Inflammatory macrophage treated with lipopolysaccharide for 1 hour (primary cell): ENCODE results near the gene PAK2.
"Not testable (repeated sequence)": the region's sequence is repeated elsewhere in the genome, so short reads cannot be mapped to it uniquely, and the experiment has no call there.

Experiments
- DNase-seq, 2 donors: peaks; one replicate each; pipeline ENCODE4 v3.0.0-alpha.2; 2020 to 2022

PAK2 gene

DNA sequence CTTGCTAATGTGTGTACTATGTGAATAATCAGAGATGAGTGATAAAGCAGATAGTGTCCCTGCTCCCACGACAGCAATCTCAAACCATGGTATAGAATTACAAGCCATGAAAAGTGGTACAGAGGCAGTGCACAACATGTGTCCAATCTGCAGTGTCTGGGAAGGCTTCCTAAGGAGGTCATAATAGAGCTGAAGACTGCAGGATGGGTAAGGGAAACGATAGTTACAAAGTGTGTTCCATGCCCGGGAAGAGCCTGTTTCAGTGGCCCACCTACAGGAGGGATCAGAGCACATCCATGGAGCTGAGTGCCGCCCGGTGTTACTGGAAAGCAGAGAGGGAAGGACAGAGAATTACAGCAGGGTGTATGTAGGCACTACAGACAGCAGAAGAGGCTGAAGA is 48.9 kb downstream of the PAK2 start:
- DNase-seq, result no peak

DNA sequence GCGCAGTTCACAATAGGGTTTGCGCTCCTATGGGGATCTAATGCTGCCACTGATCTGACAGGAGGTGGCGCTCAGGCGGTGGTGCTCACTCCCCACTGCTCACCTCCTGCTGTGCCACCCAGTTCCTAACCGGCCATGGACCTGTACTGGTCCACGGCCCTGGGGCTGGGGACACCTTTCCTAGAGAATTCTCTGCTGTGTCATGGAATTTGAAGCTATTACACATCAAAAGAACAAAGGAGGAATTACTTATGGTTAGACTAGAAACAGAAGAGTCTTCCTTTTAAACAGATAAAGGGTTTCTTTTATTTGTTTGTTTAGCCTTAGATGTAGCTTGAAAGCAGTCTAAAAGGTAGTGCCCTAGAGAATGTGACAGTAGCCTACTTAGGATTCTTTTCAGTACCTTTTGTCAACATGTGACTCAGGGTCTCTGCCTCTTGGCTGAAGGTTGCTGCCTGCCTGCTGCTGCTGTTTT is 50.3 kb downstream of the PAK2 start:
- no peak for DNase-seq

DNA sequence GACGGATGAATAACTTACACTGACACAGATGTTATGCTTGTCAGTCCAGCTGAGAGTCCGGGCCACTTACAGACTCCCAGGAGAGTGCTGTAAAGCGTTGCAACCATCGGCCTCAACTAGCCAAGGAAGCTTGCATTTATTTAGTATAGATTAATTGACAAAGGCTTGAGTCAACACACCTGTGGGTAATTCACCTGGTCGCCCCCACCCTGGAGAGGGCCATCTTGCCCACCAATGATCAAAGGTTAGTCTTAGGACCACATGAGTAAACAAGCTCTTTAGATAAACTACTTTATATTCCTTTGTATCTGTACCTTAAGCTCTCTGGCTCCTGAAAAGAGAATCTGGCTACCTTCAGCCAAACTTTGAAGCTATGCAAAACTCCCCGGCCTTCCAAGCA is 51.0 kb downstream of the PAK2 start:
- no peak for DNase-seq

DNA sequence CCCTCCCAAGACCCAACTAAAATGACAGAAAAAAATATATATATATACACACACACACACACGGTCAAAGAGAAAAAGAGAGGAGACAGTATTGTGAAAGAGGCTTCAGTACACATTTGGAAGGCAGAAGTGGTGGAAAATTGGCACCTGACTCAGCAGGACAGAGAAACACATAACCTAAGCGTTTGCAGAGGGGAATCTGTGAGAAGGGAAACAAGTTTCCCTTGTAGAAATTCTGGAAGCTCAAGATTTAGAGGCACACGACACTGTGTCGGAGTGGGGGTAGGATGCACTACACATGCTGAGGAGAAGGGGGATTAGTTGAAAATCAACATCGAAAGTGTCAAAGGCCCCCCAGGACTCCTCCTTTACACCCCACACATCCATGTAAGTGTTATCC is 53.1 kb downstream of the PAK2 start:
- DNase-seq, result peak; percentile 16 to 19

DNA sequence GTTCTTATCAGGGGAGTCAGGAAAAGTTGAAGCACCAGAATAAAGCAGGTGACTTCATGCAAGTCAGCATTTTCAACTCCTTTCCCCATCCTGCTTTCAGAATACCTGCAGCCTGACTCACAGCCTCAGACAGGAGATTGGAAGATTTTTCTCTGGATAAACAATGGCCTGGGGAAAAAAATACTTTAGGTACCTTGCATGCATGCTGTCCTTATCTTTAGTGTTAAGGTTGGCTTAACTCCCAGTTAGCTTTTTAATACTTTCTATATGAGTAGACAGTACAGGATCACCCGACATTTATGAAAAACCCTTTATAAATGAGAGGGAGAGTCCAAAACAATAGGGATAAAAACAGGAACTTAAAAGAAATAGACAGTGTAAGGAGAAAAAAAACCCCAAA is 53.6 kb downstream of the PAK2 start:
- DNase-seq, result no peak

DNA sequence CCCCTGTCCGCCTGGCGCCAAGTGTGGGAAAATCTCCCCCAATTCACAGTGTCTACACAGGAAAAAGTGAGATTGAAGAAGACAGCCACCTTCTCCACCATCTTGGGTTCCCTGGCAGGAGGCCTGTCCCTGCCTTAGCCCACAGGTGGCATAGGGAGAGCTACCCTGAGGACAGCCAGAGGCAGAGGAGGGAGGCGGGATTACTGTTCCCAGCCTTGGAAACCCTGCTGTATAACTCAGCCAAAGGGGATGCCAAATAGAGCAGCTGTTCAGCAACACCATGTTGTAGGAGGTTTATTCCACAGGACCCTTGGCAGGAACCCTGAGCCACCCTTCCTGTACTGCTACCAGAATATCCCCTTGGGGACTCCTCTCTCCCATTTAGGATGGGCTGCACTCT is 54.8 kb downstream of the PAK2 start:
- DNase-seq, result no peak

DNA sequence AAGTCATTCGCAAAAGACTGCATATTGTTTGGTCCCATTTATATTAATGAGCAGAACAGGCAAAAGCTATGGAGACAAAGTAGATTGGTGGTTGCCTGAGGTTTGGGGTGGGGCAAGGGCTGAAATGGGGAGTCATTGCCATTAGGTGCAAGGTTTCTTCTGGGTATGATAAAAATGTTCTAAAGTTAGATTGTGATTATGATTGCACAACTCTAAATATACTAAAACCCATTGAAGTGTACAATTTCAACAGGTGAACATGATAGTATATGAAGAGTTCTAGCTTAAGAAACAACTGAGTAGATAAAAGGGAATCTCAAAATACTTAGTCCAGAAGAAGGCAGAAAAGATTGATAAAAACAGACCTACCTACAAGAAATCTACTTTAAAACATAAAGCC is 56.7 kb downstream of the PAK2 start:
- no peak for DNase-seq

DNA sequence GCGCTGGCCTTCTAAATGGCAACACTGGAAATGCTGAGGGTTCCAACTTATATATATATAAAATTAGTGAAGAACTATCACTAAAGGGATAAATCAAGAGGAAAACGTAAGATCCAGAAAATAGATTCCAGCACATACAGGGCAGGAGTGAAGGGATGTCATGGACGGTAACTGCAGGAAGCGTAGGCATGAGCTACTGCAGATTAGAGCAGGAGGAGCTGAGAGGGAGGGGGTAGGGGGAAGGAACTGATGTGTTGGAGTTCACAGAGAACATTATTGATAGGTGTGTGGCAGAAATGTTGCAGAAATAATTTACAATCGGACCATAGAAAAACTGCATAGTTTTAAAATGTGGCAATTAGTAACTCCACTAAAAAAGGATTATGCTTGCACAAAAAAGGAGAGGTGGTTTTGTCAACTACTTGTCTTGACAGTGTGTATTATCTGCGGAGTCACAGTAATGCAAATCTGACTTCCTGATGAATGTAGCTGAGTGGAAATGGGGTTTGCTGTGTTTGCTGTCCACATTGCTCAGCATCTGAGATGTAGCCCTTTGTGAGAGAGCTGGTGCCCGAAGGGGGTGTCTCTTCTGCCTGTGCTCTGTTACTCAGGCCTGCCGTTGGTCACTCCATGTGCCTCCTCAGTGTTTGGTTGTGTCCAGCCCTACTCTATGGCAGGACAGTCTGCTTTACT is 61.2 kb downstream of the PAK2 start:
- no peak for DNase-seq

DNA sequence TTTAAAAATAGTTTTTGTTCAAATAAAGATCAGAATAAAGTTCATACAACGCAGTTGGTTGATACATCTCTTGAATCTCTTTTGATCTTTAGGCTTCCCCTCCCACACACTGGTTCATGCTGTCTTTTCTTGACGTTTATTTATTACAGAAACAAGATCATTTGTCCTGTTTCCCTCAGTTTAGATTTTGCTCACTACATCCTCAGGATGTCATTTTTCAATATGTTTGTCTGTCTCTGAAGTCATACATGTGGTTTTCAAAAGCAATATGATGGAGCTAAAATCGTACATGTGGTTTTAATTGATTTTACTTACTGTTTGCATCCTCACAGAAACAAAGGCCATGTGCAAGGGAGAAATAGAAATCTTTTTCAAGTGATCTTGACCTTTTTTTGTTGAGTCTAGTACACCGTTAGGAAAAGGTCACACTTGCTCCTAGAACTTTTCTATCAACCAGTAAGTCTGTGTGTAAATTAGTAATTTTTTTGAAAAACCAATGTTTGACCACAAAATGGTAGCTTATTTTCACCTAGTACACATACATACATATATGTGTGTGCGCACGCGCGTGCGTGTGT is 64.3 kb downstream of the PAK2 start:
- no peak for DNase-seq

DNA sequence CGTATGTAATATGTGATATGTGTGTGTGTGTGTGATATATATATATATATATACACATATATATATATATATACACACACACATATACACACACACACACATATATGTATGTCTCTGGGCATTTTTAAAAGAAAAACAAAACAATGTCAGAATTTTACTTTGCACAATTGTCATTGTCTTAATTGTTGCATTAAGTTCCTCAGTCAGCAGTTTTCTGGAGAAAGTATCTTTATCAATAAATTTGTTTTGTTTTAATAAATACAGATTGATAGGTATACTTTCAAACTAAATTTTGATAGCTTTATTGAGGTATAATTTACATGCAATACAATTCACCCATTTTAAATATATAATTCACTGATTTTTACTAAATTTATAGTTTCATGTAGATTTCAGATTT is 65.1 kb downstream of the PAK2 start:
- DNase-seq, result no peak

DNA sequence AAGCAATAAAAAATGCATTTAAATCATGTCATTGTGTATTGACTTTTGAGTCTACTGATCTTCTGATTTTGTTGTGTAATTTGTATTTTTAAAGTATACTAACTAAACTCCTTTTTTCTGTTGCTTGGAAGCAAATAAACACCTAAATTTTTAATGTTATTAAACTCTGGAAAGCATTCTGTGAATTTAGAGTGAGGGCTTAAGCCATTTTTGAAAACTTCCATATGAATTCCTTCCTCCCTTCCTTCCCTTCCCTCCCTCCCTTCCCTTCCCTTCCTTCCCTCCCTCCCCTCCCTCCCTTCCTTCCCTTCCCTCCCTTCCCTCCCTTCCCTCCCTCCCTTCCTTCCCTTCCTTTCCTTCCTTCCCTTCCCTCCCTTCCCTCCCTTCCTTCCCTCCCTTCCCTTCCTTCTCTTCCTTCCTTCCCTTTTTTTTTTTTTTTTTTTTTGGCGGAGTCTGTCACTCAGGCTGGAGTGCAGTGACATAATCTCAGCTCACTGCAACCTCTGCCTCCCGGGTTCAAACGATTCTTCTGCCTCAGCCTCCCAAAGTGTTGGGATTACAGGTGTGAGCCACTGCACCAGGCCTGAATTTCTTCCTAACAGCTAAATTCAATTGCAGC is 71.4 kb downstream of the PAK2 start:
- DNase-seq, result no peak

DNA sequence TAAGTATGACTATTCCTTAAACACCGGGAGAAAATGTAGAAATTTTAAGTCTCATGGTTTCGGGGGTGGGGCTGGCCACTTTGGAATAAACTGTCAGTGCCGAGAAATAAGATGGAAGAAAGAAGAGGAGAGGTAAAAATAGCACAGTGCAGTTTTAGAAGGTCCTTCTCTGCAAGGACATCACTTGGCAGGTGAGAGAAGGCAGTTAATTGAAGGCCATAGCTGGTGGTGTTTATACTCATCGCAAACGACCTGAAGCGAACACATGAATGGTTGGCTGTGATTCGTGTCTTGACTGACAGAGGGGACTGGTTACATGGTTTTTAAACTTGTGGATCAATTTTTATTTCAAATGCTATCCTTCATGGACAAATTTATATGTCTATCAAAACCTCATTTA is 73.2 kb downstream of the PAK2 start:
- no peak for DNase-seq

DNA sequence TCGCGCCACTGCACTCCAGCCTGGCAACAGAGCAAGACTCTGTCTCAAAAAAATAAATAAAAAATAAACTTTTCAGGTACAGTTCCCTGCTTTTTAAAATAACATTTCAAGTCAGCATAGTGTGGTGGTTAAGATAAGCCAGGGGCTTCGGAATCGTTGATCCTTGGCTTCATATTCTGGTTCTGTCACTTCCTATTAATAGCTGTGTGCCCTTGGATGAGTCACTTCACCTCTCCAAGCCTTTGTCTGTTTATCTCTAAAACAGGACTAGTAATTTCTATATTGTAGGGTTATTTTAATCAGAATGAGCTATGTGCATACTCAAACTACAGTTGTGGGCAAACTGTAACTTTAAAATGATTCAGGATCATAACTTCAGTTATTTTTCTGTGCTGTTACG is 74.2 kb downstream of the PAK2 start:
- DNase-seq, result no peak

DNA sequence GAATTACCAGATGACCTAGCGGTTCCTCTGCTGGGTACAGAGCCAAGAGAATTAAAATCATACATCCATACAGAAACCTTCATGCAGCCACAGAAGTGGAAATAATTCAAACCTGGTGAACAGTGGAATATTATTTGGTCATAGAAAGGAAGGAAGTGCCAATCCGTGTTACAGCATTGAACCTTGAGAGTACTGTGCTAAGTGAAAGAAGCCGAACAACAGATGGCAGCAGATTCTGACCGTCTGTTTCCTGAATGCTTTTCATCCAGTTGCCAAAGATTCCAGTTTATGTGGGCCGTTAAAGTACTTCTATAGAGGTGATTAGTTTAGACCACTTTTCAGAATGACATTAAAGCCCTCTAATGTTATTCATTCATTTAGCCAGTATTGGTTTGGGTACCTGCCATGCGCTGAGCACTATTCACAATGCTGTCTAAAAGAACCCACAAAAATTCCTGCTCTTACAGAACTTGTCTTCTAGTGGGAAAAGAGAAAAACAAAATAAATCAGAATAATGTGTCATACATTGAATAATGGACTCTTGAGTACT is 82.2 kb downstream of the PAK2 start:
- no peak for DNase-seq

DNA sequence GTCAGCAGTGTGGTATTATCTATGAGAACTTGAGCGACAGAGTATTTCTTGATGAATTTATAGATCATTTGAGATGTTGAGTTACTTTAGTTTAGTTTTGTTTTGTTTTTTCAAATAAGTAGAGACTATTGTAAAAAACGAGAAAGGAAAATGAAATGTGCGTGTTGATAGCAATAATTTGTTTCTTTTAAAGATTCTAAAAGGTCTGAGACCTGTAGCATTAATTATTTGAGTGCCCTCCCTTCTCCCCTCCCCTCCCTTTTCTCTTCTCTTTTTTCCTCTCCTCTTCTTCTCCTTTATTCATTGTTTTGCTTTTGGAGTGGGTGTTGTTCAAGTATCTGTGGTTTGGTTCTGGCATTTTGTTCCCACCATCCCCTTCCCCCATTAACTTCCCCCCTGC is 90.0 kb downstream of the PAK2 start:
- DNase-seq, result not testable (repeated sequence)

DNA sequence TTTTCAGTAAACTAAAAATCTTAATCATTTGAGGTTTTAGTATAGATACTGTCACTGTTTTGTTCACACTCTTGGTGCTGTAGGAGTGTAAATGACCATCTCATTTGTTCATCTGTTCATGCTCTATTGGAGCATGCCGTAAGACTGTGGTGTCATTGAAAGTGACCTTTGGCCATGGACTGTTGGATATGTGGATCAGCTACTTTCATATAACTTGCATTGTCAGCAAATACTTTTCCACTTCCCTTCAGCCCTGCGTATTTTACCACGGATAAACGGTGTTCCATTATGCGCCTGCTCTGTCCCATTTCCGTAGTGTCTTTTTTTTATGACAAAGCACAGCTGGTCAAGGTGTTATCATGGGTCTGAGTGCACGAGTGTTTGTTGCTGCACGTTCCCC is 95.4 kb downstream of the PAK2 start:
- no peak for DNase-seq

DNA sequence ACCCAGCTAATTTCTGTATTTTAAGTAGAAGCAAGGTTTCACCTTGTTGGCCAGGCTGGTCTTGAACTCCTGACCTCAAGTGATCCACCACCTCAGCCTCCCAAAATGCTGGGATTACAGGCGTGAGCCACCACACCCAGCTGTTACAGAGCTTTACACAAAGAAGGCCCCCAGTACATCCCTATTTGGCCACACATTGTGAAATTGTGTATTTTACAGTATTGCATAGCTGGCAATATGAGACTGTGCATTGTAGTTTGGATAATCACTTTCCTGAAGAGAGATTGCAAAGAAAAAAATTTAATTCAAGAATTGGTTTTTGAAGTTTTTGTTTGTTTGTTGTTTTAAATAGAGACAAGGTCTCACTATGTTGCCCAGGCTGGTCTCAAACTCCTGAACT is 97.0 kb downstream of the PAK2 start:
- DNase-seq, result peak; percentile 80 to 95

DNA sequence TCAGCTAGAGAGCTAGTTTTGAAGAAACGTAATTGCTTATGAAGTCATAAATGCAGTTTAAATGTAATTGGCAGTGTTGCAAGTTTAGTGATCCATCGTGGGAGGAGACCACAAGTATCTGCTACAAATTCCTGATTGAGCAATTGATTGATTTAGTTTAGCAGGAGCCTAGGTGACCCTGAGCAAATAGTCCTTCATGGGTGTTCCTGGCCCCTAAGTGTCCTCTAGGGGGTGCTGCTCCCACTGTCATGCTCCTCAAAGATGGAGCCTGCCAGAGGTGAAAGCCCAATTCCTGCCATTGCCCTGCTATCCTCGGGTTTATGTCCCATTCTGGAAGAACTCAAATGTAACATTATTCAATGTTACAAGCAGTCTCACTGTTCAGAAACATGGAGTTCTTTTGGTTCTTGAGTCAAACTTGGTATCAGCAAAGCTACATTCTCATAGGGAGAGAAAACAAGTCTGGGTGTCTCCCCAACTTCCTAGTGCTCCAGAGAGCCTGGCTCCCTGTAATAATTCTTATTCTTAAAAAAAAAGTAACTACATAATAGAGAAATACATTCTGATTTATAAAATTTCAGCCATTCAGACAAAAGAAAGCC is 98.3 kb downstream of the PAK2 start:
- peak; percentile 61 to 85 for DNase-seq

DNA sequence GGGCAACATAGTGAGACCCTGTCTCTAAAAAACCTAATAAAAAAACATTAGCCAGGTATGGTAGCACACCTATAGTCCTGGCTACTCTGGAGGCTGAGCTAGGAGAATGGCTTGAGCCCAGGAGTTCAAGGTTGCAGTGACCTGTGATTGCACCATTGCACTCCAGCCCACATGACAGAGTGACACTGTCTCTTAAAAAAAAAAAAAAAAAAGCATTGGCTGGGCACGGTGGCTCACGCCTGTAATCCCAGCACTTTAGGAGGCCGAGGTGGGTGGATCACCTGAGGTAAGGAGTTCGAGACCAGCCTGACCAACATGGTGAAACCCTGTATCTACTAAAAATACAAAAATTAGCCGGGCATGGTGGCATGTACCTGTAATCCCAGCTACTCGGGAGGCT is 99.7 kb downstream of the PAK2 start:
- not testable (repeated sequence) for DNase-seq

DNA sequence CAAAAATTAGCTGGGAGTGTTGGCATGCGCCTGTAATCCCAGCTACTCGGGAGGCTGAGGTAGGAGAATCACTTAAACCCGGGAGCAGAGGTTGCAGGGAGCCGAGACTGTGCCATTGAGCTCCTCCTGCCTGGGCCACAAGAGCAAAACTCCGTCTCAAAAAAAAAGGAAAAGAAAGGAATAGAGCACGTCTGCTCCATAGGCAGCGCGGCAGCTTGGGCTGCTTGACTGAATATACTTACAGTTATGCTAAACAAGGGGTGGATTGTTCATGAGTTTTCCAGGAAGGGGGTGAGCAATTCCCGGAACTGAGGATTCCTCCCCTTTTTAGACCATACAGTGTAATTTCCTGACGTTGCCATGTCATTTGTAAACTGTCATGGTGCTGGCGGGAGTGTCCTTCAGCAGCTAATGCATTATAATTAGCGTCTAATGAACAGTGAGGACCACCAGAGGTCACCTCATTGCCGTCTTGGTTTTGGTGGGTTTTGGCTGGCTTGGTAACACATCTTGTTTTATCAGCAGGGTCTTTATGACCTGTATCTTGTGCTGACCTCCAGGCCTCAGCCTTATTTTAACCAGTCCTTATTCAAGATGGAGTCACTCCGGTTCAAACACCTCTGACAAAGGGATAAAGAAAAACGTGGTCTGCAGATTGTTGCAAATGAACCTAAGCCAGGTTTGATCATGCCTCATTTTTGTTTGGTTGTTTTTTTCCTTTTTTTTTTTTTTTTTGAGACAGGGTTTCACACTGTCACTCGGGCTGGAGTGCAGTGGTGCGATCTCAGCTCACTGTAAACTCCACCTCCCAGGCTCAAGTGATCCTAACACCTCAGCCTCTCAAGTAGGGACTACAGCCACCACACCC is 103.1 kb downstream of the PAK2 start:
- DNase-seq, result no peak

DNA sequence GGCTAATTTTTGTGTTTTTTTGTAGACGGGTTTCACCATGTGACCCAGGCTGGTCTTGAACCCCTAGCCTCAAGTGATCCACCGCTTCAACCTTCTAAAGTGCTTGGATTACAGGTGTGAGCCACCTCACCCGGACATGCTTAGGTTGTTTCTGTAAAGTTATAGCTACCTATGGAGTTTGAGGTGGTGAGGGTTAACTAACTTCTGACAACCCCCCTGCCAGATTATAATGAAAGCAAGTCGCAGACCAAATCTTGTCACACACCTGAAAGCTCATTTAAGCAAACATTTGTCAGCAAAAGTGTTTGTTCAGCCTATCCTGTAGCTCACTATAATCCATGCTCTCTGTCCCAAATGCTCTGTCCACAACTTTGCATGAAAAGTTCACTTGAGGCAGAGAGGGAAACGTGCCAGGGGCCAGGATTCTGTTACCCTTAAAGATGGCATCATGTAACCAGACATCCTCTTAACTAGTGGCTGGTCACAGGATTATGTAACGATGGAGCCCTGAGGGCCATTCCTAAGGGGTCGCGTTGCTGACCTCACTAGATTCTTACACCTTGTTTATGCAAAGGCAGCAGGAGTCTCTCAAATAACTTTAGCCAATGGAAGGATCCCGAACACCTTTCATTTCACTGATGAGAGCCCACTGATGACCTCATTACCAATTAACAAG is 103.9 kb downstream of the PAK2 start:
- no peak for DNase-seq
